K562 (cell line): Measurements from ENCODE around the gene AHCYL1. TPM values are rescaled to one million over a fixed set of nuclear protein-coding genes. Genes with fewer than 3 reads are reported as not detected.

Experiments used
- ARID3A ChIP-seq: IDR thresholded peaks from 2 replicates; pipeline ENCODE4 v1.6.1; 2012; ENCODE audit warnings: low read depth, low read length, improper control_type of control experiment, borderline replicate concordance
- CHD7 ChIP-seq: fragments of 200-600 bp; sonication (generic); IDR thresholded peaks from one replicate; pipeline ENCODE4 v1.6.1; 2012; ENCODE audit warnings: mild to moderate bottlenecking, low read depth, low read length, inconsistent platforms
- SREBF2 ChIP-seq: sonication (generic); formaldehyde crosslinking; IDR thresholded peaks from 2 replicates; pipeline ENCODE4 v1.4.0; 2020; ENCODE audit warnings: mild to moderate bottlenecking, missing genetic modification reagents
- ZNF830 ChIP-seq: fragments of 250-450 bp; sonication (Bioruptor Pico); IDR thresholded peaks from 2 replicates; pipeline ENCODE4 v1.5.0; 2021; ENCODE audit warnings: mild to moderate bottlenecking
- polyA plus RNA-seq, 8 experiments: library from polyadenylated mRNA; depleted of rRNA in 4 of 8; stranded (reverse) in 5 of 8; unstranded in 3 of 8; fragments of >200 nt; fragmentation: Nextera tagmentation in 2 of 8; fragmentation: Illumina TruSeq in 1 of 8; extraction: Ambion mirVana in 2 of 8; extraction: Trizol in 1 of 8; gene quantifications; 2 replicates each; pipeline versions ENCODE4 v1.2.1 to v1.2.3, GENCODE V29; 2011 to 2014; ENCODE audit warnings: inconsistent platforms in 1 of 8, missing spikeins in 1 of 8
- total RNA-seq, 7 experiments: library from RNA; depleted of rRNA in 6 of 7; stranded (reverse); fragments of >200 nt in 6 of 7; fragmentation: Illumina TruSeq in 2 of 7; extraction: Trizol in 2 of 7; gene quantifications; 2 replicates each; pipeline versions ENCODE4 v1.2.1 to v1.2.3, GENCODE V29; 2011 to 2021; ENCODE audit warnings: low replicate concordance in 1 of 7

AHCYL1 gene
- total and polyA plus RNA-seq, 9 of the 15 experiments (the other 6 are each of a cell fraction or from before 2014, with no cell fraction given): 27.3 to 118 (median 44.5) TPM

GRCh38 chr1:109977225-109977624, 7.3 kb upstream of the AHCYL1 start (continued):
- no peak for TF ChIP-seq CHD7
- TF ChIP-seq ZNF830 (CRISPR knock-in tag): no peak
- TF ChIP-seq SREBF2 (CRISPR knock-in tag): no peak
- TF ChIP-seq ARID3A: no peak
